ENCODE measurements around the gene TEX13D.

DNA sequence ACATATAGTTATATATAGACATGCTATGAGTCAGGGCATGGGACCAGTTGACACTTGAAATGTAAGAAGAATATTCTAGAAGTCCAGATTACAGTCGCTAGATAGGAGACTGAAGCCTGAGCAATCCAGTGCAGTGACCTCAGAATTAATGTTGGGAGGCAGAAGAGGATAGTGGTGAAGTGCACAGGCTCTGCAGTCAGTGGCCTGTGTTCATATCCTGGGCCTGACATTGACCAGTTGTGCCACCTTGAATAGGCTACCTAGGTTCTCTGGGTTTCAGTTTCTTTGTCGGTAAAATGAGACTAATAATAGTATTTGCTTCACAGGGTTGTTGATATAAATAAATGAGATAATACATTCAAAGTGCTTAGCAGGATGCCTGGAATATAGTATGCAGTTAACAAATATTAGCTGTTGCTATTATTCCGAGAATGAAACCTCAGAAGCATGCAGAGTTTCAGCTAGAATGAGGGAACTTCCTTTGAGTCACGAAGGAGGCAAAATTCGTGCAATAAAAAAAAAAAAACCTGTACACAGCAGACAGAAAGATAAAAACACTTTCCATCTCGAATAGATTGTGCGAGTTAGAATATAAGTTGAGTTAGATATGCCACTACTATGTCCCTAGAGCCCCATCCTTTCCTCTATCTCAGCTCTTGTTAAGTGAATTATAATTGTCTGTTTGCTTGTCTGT lies 9.9 kb downstream of the TEX13D start:
- TF ChIP-seq, protein P1, sequence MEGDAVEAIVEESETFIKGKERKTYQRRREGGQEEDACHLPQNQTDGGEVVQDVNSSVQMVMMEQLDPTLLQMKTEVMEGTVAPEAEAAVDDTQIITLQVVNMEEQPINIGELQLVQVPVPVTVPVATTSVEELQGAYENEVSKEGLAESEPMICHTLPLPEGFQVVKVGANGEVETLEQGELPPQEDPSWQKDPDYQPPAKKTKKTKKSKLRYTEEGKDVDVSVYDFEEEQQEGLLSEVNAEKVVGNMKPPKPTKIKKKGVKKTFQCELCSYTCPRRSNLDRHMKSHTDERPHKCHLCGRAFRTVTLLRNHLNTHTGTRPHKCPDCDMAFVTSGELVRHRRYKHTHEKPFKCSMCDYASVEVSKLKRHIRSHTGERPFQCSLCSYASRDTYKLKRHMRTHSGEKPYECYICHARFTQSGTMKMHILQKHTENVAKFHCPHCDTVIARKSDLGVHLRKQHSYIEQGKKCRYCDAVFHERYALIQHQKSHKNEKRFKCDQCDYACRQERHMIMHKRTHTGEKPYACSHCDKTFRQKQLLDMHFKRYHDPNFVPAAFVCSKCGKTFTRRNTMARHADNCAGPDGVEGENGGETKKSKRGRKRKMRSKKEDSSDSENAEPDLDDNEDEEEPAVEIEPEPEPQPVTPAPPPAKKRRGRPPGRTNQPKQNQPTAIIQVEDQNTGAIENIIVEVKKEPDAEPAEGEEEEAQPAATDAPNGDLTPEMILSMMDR (conservative IDR thresholded peaks at IDR 0.05; ENCODE audit: low read depth, low read length): no peak
- TF ChIP-seq EZH2 (IDR thresholded peaks at IDR 0.05; ENCODE audit: low read length, unreplicated experiment): no peak

All from PC-3 (cell line).